K562 treated with DMSO at 1 percent for 24 hours (cell line): Measurements from ENCODE around the gene LLPH. TPM values are rescaled to one million over a fixed set of nuclear protein-coding genes. Genes with fewer than 3 reads are reported as not detected.

Source experiments
- total RNA-seq: library from RNA; unstranded; fragments of 300-600 nt; gene quantifications from 2 replicates; pipeline ENCODE4 v1.2.3, GENCODE V29; 2022; ENCODE audit warnings: low read depth; ENCODE audit not compliant: insufficient read depth

LLPH gene
- 13.7 and 17.0 TPM in 2 replicates for total RNA-seq

DNA sequence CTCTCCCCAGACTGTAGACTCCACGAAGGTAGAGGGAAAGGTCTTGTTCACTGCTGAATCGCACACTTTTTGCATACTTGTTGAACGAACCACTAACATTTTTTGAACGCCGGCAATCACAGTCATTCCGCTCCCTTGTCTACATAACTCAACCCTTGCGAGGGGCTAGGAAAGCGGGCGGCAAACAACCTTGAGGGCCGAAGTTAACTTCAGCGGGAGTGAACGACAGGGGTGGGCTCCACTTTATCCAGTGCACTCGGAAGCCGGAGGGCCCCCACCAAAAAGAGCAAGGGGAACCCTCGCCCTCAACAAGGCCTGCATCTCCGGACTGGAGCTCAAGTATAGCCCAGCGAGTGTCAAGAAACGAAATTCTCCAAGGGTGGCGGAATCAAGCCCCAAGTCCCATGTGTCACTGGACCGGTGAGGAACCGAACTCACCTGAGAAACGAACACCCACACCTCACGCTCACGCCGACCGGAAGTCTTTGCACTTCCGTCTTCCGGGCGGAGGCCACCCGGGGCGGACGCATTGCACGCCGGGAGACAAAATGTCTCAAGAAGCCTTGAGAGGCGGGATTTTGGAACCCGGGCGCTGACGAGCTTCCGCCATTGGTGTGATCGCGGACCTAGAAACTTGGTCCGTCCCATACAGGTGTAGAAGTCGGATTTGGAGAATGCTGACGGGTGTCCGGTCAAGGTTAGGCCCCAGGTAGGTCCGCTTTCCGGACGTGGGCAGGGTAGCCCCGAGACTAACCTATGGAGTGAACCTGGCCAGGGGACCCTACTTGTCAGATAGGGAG, at the start of gene LLPH:
Gene LLPH, minus strand, starts transcription at position 484 of the 800 bp plus-strand sequence. CDS start 1,644 bp downstream, outside the sequence.

DNA sequence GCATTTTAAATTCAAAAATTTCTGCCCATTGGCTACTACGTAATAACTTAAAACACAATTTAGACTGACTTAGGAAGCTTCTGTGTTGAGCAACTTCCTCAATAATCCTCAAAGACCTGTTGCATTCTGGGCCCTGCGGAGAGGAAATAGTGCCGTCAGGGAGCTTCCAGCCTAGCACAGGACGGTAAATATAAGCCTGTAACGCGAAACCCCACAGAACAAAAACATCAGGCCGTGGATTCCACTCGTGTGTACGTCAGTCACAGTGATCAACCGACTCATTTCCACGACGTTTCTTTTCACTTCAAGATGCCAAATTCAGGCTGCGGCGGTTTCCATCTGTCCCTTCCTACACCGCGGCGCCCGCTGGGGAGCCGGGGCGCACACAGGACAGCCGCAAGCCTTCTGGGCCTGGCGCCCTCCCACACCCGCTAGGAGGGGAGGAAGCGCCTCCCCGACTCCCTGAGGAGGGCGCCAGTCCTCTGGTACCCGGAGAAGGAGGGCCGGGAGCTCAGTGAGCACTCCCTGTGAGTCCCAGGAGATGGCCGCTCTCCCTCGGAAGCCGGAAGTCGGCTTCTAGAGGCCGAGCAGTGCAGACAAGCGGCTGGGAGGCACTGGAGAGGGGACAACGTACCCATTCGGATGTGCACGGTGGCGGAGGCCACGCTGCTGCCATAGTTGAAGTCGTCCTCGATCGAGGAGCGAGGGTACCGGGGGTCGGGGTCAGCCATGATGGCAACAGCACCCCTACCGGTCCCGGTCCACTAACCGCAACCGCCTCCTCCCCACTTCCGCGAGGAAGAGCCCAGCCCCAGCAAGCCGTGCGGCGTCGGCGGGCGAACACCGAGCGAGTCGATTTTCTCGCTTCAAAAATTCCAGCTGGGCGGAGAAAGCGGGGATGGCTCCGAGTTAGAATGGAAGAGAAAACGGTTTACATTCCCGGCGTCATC, 38.9 kb upstream of the LLPH start, which contains the start of gene TMBIM4:
Gene TMBIM4, minus strand, starts transcription at position 776 of the 950 bp plus-strand sequence. Its CDS starts 45 bp downstream, at position 731.

Other genes with a start within 250 kb of the LLPH start
- gene TMBIM4, start 39.2 kb upstream of the LLPH start, total RNA-seq = 42.6 and 74.4 TPM in 2 replicates
- not detected in 2 replicates for gene IRAK3, start 58.5 kb upstream of the LLPH start, total RNA-seq
- 0.68 and 1.3 TPM in 2 replicates for gene HELB, start 171.7 kb upstream of the LLPH start, total RNA-seq